Fibroblast of lung (primary cell): Measurements from ENCODE around the gene S100A8. TPM values are rescaled to one million over a fixed set of nuclear protein-coding genes. Genes with fewer than 3 reads are reported as not detected.

ENCODE experiments used
- DNase-seq, 2 donors: peaks; one replicate each; pipeline versions ENCODE4 v3.0.0 to v3.0.0-alpha.2; 2010; ENCODE audit warnings: low read depth in 2 of 2
- H2AFZ ChIP-seq: 2 replicates; pipeline ENCODE4 v1.5.1; 2012; ENCODE audit warnings: low read length, control low read depth, inconsistent platforms
- H3K27ac ChIP-seq: 2 replicates; pipeline ENCODE4 v1.5.1; 2011; ENCODE audit warnings: low read length, control low read depth; ENCODE audit not compliant: insufficient read depth
- H3K27me3 ChIP-seq: 2 replicates; pipeline ENCODE4 v1.5.1; 2011; ENCODE audit warnings: mild to moderate bottlenecking, low read length; ENCODE audit not compliant: control insufficient read depth, insufficient read depth
- H3K36me3 ChIP-seq: 2 replicates; pipeline ENCODE4 v1.5.1; 2011; ENCODE audit warnings: low read length; ENCODE audit not compliant: control insufficient read depth, insufficient read depth
- H3K4me1 ChIP-seq: 2 replicates; pipeline ENCODE4 v1.5.1; 2011; ENCODE audit warnings: low read length; ENCODE audit not compliant: control insufficient read depth, insufficient read depth; ENCODE audit errors: extremely low read depth
- H3K4me2 ChIP-seq: 2 replicates; pipeline ENCODE4 v1.5.1; 2011; ENCODE audit warnings: low read length, control low read depth; ENCODE audit not compliant: insufficient read depth; ENCODE audit errors: extremely low read depth
- H3K4me3 ChIP-seq, 4 experiments: fragments of 200-600 bp in 1 of 4; sonication (generic) in 1 of 4; replicated peaks in 1 of 4; 2 replicates each; pipeline ENCODE4 v1.5.1; 2011 to 2016; ENCODE audit warnings: low read length in 4 of 4, low read depth in 3 of 4, mild to moderate bottlenecking in 3 of 4, control low read depth in 2 of 4, inconsistent platforms in 1 of 4, mixed read lengths in 1 of 4; ENCODE audit not compliant: insufficient read depth in 1 of 4; ENCODE audit errors: control extremely low read depth in 1 of 4
- H3K79me2 ChIP-seq: 2 replicates; pipeline ENCODE4 v1.5.1; 2012; ENCODE audit warnings: mild to moderate bottlenecking, low read length, inconsistent platforms; ENCODE audit not compliant: control insufficient read depth, insufficient read depth
- H3K9ac ChIP-seq: 2 replicates; pipeline ENCODE4 v1.5.1; 2011; ENCODE audit warnings: mild to moderate bottlenecking, low read length, control low read depth; ENCODE audit not compliant: insufficient read depth
- H3K9me3 ChIP-seq: 2 replicates; pipeline ENCODE4 v1.5.1; 2012; ENCODE audit warnings: low read depth, low read length; ENCODE audit not compliant: control insufficient read depth, insufficient read depth
- H4K20me1 ChIP-seq: 2 replicates; pipeline ENCODE4 v1.5.1; 2011; ENCODE audit warnings: low read length; ENCODE audit not compliant: control insufficient read depth, insufficient read depth; ENCODE audit errors: extremely low read depth
- EZH2 ChIP-seq: IDR thresholded peaks from 2 replicates; pipeline ENCODE4 v1.5.1; 2012; ENCODE audit warnings: low read length, control low read depth, mild to moderate bottlenecking; ENCODE audit errors: missing control alignments
- polyA plus RNA-seq, 2 donors: library from polyadenylated mRNA; depleted of rRNA in 1 of 2; stranded (reverse) in 1 of 2; unstranded in 1 of 2; fragments of >200 nt; gene quantifications; 2 replicates each; pipeline ENCODE4 v1.2.1, GENCODE V29; 2011 to 2012; ENCODE audit warnings: missing spikeins in 1 of 2
- total RNA-seq: library from RNA; depleted of rRNA; stranded (reverse); fragments of >200 nt; gene quantifications from 2 replicates; pipeline ENCODE4 v1.2.1, GENCODE V29; 2014
- TF ChIP-seq, protein P1 (sequence below), 2 donors: IDR thresholded peaks in 1 of 2; conservative IDR thresholded peaks in 1 of 2; 1 replicate in 1 of 2; 2 replicates in 1 of 2; pipeline ENCODE4 v1.5.1; 2011 to 2012; ENCODE audit warnings: low read length in 2 of 2, control low read depth in 1 of 2, inconsistent platforms in 1 of 2, low read depth in 1 of 2, mild to moderate bottlenecking in 1 of 2

The S100A8 gene
- total and polyA plus RNA-seq, 2 donors (not counting 1 experiment from before 2014, with no cell fraction given): not detected

- H3K4me3 ChIP-seq: no peak overlapping the region
- H3K36me3 ChIP-seq: no peaks in the 10 kb centered on the region
- TF ChIP-seq, protein P1, sequence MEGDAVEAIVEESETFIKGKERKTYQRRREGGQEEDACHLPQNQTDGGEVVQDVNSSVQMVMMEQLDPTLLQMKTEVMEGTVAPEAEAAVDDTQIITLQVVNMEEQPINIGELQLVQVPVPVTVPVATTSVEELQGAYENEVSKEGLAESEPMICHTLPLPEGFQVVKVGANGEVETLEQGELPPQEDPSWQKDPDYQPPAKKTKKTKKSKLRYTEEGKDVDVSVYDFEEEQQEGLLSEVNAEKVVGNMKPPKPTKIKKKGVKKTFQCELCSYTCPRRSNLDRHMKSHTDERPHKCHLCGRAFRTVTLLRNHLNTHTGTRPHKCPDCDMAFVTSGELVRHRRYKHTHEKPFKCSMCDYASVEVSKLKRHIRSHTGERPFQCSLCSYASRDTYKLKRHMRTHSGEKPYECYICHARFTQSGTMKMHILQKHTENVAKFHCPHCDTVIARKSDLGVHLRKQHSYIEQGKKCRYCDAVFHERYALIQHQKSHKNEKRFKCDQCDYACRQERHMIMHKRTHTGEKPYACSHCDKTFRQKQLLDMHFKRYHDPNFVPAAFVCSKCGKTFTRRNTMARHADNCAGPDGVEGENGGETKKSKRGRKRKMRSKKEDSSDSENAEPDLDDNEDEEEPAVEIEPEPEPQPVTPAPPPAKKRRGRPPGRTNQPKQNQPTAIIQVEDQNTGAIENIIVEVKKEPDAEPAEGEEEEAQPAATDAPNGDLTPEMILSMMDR (conservative IDR thresholded peaks at IDR 0.05 in 1 of 2, IDR thresholded peaks at IDR 0.05 in 1 of 2; ENCODE audit: low read depth in 1 of 2, low read length in 2 of 2): no peak
- no peaks in the 10 kb centered on the region for H3K79me2 ChIP-seq
- H3K4me1 ChIP-seq: no peaks in the 10 kb centered on the region
- no peak overlapping the region for H2AFZ ChIP-seq
- H3K4me2 ChIP-seq: no peak overlapping the region
- H3K9ac ChIP-seq: no peak overlapping the region
- no peak overlapping the region for H3K27ac ChIP-seq
- no peaks in the 10 kb centered on the region for H3K27me3 ChIP-seq
- H3K9me3 ChIP-seq: no peaks in the 10 kb centered on the region
- H4K20me1 ChIP-seq: no peaks in the 10 kb centered on the region
- DNase-seq: no peak
Observed at GRCh38 chr1:153430561-153430960, 39.7 kb upstream of the S100A8 start.

- Histone ChIP-seq H4K20me1 (no peaks in the 10 kb centered on the region), H3K36me3 (no peaks in the 10 kb centered on the region), H2AFZ (no peak overlapping the region), H3K4me2 (no peak overlapping the region), H3K9me3 (no peaks in the 10 kb centered on the region), H3K79me2 (no peaks in the 10 kb centered on the region), H3K4me1 (no peaks in the 10 kb centered on the region), H3K27me3 (no peaks in the 10 kb centered on the region), H3K9ac (no peak overlapping the region), H3K4me3 (no peak overlapping the region), H3K27ac (no peak overlapping the region)
- DNase-seq: no peak
- no peak for TF ChIP-seq EZH2
- TF ChIP-seq, protein P1 (conservative IDR thresholded peaks at IDR 0.05 in 1 of 2, IDR thresholded peaks at IDR 0.05 in 1 of 2; ENCODE audit: low read depth in 1 of 2, low read length in 2 of 2): no peak
Observed at GRCh38 chr1:153430166-153430553, 39.3 kb upstream of the S100A8 start.

DNA sequence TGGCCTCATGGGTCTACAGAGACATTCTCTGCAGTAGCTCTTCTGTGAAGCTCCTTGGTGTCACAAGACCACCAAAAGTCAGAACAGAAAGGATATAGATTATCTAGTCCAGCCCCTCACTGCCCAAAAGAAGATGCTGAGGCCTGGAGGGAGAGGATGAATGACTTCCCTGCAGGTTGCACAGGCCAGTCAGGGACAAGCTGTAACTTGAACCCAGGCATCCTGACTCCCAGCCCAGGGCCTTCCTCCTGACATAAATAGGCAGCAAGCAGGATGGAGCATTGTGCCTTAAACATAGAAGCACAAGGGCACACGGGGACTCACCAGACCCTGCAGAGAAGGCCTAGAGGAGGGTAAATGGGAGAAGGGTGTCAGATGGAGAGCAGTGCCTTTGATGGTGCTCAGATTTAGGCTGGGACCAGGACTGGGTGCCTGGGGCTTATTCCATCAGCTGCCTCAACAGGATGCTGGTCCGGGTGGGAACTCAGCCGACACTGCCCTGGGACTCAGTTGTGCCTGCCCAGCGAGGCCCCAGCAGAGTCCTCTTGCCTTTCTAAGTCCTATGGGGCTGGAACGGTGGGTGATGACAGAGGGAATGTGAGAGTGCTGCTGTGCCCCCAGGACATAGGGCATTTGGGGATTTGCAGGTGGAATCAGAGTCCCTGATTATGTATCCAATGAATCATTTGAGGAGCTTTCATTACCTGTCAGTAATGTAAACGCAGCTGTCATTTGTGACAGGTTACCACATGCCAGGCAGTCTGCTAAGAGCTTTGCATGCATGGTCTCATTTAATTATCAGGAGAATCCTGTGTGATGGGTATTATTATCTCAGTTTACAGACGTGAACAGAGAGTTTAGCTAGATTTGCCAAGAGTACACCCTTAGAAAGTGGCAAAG lies 38.6 kb upstream of the S100A8 start:
- no peaks in the 10 kb centered on the region for H3K36me3 ChIP-seq
- no peak overlapping the region for H3K4me2 ChIP-seq
- no peak overlapping the region for H3K4me3 ChIP-seq
- no peak overlapping the region for H3K9ac ChIP-seq
- TF ChIP-seq EZH2: no peak
- TF ChIP-seq, protein P1 (conservative IDR thresholded peaks at IDR 0.05 in 1 of 2, IDR thresholded peaks at IDR 0.05 in 1 of 2; ENCODE audit: low read depth in 1 of 2, low read length in 2 of 2): no peak
- no peaks in the 10 kb centered on the region for H3K79me2 ChIP-seq
- no peaks in the 10 kb centered on the region for H3K4me1 ChIP-seq
- H3K9me3 ChIP-seq: no peaks in the 10 kb centered on the region
- H3K27me3 ChIP-seq: no peaks in the 10 kb centered on the region
- no peak overlapping the region for H3K27ac ChIP-seq
- H2AFZ ChIP-seq: no peak overlapping the region
- DNase-seq: no peak
- no peaks in the 10 kb centered on the region for H4K20me1 ChIP-seq
